PC-9 (cell line): ENCODE data around the gene SRRM5. TPM values are rescaled to one million over a fixed set of nuclear protein-coding genes. Genes with fewer than 3 reads are reported as not detected.

Experiments
- BruUV-seq: library from RNA; stranded (reverse); fragments of 400-500 nt; replicated peaks from 2 replicates; lab custom pipeline; 2021; lab: Mats Ljungman, UMichigan
- CTCF ChIA-PET: fragments of 300-600 bp; sonication (Branson Sonifier 250); formaldehyde crosslinking; loops from one replicate; lab custom pipeline; 2022; ENCODE audit warnings: antibody characterized with exemption; lab: Charles Lee
- POLR2A ChIA-PET: fragments of 300-600 bp; sonication (Branson Sonifier 250); formaldehyde crosslinking; loops from one replicate; lab custom pipeline; 2022; ENCODE audit warnings: antibody characterized with exemption; ENCODE audit not compliant: unreplicated experiment; lab: Charles Lee
- DNase-seq, 2 experiments: peaks; one replicate each; pipeline versions ENCODE4 v3.0.0 to v3.0.0-alpha.2; 2015 to 2022; ENCODE audit warnings: mixed read lengths in 1 of 2
- H2AFZ ChIP-seq: fragments of 200-600 bp; sonication (generic); 2 replicates; pipeline ENCODE4 v1.8.1; 2017; ENCODE audit warnings: antibody characterized with exemption
- H3F3A ChIP-seq: fragments of 200-600 bp; sonication (generic); 2 replicates; pipeline ENCODE4 v1.8.1; 2017; ENCODE audit warnings: antibody characterized with exemption, mild to moderate bottlenecking, low read depth; ENCODE audit not compliant: insufficient read depth
- H3K27ac ChIP-seq: fragments of 200-600 bp; sonication (generic); 2 replicates; pipeline ENCODE4 v1.6.1; 2016; ENCODE audit warnings: mixed run types
- H3K27me3 ChIP-seq: fragments of 200-600 bp; sonication (generic); 2 replicates; pipeline ENCODE4 v1.6.1; 2016; ENCODE audit warnings: low read depth, mixed run types; ENCODE audit not compliant: insufficient read depth
- H3K36me3 ChIP-seq: fragments of 200-600 bp; sonication (generic); 2 replicates; pipeline ENCODE4 v1.6.1; 2016; ENCODE audit warnings: low read depth, mixed run types
- H3K4me1 ChIP-seq: fragments of 200-600 bp; sonication (generic); replicated peaks from 2 replicates; pipeline ENCODE4 v1.6.1; 2016; ENCODE audit warnings: mixed run types; ENCODE audit not compliant: insufficient read depth
- H3K4me2 ChIP-seq: fragments of 200-600 bp; sonication (generic); 2 replicates; pipeline ENCODE4 v1.6.1; 2017; ENCODE audit warnings: mixed run types
- H3K4me3 ChIP-seq: fragments of 200-600 bp; sonication (generic); 2 replicates; pipeline ENCODE4 v1.6.1; 2016; ENCODE audit warnings: mixed run types
- H3K79me2 ChIP-seq: fragments of 200-600 bp; sonication (generic); 2 replicates; pipeline ENCODE4 v1.6.1; 2017; ENCODE audit warnings: low read depth, mixed run types
- H3K9me2 ChIP-seq: fragments of 200-600 bp; sonication (generic); 2 replicates; pipeline ENCODE4 v1.8.1; 2017; ENCODE audit warnings: mild to moderate bottlenecking; ENCODE audit not compliant: insufficient read depth
- H3K9me3 ChIP-seq: fragments of 200-600 bp; sonication (generic); 2 replicates; pipeline ENCODE4 v1.8.1; 2016; ENCODE audit warnings: low read depth; ENCODE audit not compliant: insufficient read depth
- H4K20me1 ChIP-seq: fragments of 200-600 bp; sonication (generic); 2 replicates; pipeline ENCODE4 v1.8.1; 2017; ENCODE audit not compliant: insufficient read depth
- EZH2 ChIP-seq: fragments of 200-600 bp; sonication (generic); IDR thresholded peaks from 2 replicates; pipeline ENCODE4 v1.8.0; 2017; ENCODE audit warnings: antibody characterized with exemption, low read depth
- intact Hi-C: fragments of 100-400 bp; cut with micrococcal nuclease; formaldehyde crosslinking; loops from one replicate; pipeline ENCODE4 v1.10.0; 2022; ENCODE audit not compliant: unreplicated experiment
- total RNA-seq: library from RNA; stranded (reverse); gene quantifications from 2 replicates; pipeline ENCODE4 v1.2.3, GENCODE V29; 2021
- TF ChIP-seq, protein P1 (sequence below): fragments of 200-600 bp; sonication (generic); conservative IDR thresholded peaks from 2 replicates; pipeline ENCODE4 v1.6.1; 2017; ENCODE audit warnings: mixed run types, antibody characterized with exemption, mild to moderate bottlenecking, moderate library complexity

SRRM5 gene
- total RNA-seq, 1 experiment from 2014 or later, result 0.37 TPM

DNA sequence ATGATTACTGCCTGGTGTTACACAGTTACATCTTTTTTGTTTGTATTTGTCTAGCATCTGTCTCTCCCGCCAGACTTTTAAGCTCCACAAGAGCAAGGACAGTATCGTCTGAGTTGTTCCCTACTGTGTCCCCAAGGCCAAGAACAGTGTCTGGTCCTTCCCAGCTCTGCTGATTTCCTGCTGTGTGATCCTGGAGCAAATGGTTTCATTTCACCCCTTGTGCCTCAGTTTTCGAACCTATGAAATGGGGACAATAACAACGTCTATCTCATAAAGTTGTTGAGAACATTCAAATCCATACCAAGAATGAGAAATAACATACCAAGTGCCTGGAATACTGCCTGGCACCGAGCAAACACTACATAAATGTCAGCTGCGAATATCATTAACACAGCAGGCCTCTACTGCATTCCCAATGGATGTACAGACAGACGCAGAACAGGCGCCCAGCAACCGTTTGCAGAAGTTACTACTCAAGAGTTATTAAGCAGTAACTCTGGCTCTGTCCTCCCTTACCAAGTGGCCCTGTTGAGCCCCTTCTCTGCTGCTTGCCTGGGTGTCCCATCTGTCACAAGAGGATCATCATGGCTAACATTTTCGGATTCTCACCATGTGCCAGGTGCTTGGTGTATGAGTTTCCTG is 48.0 kb upstream of the SRRM5 start:
- no peaks in the 10 kb centered on the region for H3K9me3 ChIP-seq
- H3K79me2 ChIP-seq, result no peaks in the 10 kb centered on the region
- no peak overlapping the region for H3K27ac ChIP-seq
- ChIA-PET POLR2A (no interaction called here), CTCF (no interaction called here)
- no peaks in the 10 kb centered on the region for H3K4me1 ChIP-seq
- H3F3A ChIP-seq, result peaks cover 8% of the 10 kb centered on the region; the same call in 1 of the 2 replicates
- H3K4me3 ChIP-seq, result no peak overlapping the region
- no peaks in the 10 kb centered on the region for H3K36me3 ChIP-seq
- H2AFZ ChIP-seq, result no peak overlapping the region
- no peaks in the 10 kb centered on the region for H3K27me3 ChIP-seq
- DNase-seq, result no peak
- TF ChIP-seq, protein P1, sequence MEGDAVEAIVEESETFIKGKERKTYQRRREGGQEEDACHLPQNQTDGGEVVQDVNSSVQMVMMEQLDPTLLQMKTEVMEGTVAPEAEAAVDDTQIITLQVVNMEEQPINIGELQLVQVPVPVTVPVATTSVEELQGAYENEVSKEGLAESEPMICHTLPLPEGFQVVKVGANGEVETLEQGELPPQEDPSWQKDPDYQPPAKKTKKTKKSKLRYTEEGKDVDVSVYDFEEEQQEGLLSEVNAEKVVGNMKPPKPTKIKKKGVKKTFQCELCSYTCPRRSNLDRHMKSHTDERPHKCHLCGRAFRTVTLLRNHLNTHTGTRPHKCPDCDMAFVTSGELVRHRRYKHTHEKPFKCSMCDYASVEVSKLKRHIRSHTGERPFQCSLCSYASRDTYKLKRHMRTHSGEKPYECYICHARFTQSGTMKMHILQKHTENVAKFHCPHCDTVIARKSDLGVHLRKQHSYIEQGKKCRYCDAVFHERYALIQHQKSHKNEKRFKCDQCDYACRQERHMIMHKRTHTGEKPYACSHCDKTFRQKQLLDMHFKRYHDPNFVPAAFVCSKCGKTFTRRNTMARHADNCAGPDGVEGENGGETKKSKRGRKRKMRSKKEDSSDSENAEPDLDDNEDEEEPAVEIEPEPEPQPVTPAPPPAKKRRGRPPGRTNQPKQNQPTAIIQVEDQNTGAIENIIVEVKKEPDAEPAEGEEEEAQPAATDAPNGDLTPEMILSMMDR, result no peak
- no peak for TF ChIP-seq EZH2
- no TSS peak for BruUV-seq
- no peaks in the 10 kb centered on the region; the same call in 1 of the 2 replicates for H4K20me1 ChIP-seq
- no peaks in the 10 kb centered on the region for H3K9me2 ChIP-seq
- no peak overlapping the region for H3K4me2 ChIP-seq
- intact Hi-C loops, result no loop called here

DNA sequence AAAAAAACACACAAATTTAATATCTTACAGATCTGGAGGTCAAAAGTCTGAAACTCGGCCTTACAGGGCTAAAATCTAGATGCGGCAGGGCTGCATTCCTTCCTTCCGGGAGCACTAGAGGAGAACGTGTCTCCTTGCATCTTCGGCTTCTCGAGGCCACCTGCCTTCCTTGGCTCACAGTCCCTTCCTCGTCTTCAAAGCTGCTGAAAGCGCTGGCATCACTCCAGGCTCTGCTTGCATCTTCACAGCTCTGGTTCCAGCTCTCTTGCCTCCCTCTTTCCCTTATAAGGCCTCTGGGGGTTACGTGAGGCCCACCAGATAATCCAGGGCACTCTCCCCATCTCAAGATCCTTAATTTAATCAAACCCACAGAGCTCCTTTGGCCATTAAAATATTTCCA is 47.1 kb upstream of the SRRM5 start:
- intact Hi-C loops, result no loop called here
- no peak for DNase-seq
- no peak overlapping the region for H3K4me2 ChIP-seq
- H2AFZ ChIP-seq, result no peak overlapping the region
- ChIA-PET CTCF (no interaction called here), POLR2A (no interaction called here)
- no peaks in the 10 kb centered on the region for H3K9me3 ChIP-seq
- H3K27ac ChIP-seq, result no peak overlapping the region
- TF ChIP-seq, protein P1, result no peak
- TF ChIP-seq EZH2, result no peak
- H4K20me1 ChIP-seq, result no peaks in the 10 kb centered on the region; the same call in 1 of the 2 replicates
- peaks cover 8% of the 10 kb centered on the region; the same call in 1 of the 2 replicates for H3F3A ChIP-seq
- H3K27me3 ChIP-seq, result no peaks in the 10 kb centered on the region
- H3K4me3 ChIP-seq, result no peak overlapping the region
- H3K9me2 ChIP-seq, result no peaks in the 10 kb centered on the region
- no peaks in the 10 kb centered on the region for H3K36me3 ChIP-seq
- H3K4me1 ChIP-seq, result no peaks in the 10 kb centered on the region
- no TSS peak for BruUV-seq
- H3K79me2 ChIP-seq, result no peaks in the 10 kb centered on the region

DNA sequence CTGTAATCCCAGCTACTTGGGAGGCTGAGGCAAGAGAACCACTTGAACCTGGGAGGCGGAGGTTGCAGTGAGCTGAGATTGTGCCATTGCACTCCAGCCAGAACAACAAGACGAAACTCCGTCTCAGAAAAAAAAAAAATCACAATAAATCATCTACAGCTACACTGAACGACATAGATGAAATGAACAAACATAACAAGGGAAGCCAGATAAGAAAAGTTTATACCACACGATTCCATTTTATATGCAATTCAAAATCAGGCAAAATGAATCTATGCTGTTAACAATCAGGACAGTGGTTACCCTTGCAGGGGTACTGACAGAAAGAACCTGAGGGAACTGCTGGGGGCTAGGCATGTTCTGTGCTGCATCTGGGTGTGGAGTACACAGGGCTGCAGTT is 42.2 kb upstream of the SRRM5 start:
- H3K4me2 ChIP-seq, result no peak overlapping the region
- CTCF ChIA-PET, result no interaction called here
- no peak overlapping the region for H3K4me3 ChIP-seq
- TF ChIP-seq, protein P1, result no peak
- no peak for TF ChIP-seq EZH2
- H3K36me3 ChIP-seq, result no peaks in the 10 kb centered on the region; the same call in 1 of the 2 replicates
- DNase-seq, result no peak
- H3K79me2 ChIP-seq, result peaks cover 4% of the 10 kb centered on the region
- intact Hi-C loops, result no loop called here
- BruUV-seq, result no TSS peak
- H3K4me1 ChIP-seq, result peaks cover 4% of the 10 kb centered on the region; the same call in 1 of the 2 replicates
- H3K27me3 ChIP-seq, result no peaks in the 10 kb centered on the region
- H4K20me1 ChIP-seq, result no peaks in the 10 kb centered on the region; the same call in 1 of the 2 replicates
- POLR2A ChIA-PET, result no interaction called here
- no peaks in the 10 kb centered on the region for H3K9me2 ChIP-seq
- no peaks in the 10 kb centered on the region for H3K9me3 ChIP-seq
- no peak overlapping the region for H3K27ac ChIP-seq
- no peak overlapping the region for H2AFZ ChIP-seq
- no peaks in the 10 kb centered on the region for H3F3A ChIP-seq
